HG03097 (cell line): ENCODE measurements around the gene GAK.

Experiments
- ATAC-seq: cut with Tn5 transposase; IDR thresholded peaks from one replicate; pipeline ENCODE4 v1.9.1; 2021; ENCODE audit not compliant: unreplicated experiment, low FRiP score

GAK gene

DNA sequence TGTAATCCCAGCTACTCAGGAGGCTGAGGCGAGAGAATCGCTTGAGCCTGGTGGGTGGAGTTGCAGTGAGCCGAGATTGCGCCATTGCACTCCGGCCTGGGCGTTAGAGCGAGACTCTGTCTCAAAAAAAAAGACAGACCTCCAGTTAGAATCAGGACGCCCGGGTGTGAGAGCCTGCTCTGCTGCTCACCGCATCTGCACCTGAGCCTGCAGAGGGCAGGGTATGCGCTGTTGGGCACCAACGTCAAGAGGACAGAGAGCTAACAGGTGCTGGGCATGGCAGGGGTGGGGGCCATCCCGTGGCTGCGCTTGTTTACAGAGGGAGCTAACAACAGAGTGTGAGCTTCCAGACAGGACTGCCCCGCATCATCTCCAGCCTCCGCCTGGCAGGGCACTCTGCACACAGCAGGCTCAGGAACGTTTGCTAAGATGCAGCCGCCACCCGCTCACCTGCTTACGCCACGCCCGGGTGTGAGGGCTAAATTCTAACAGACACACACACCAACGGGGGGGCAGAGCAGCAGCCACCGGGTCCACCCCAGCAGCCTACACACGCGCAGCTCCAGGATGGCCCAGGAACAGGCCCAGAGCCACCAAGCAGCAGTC lies 56.2 kb downstream of the GAK start:
- no peak for ATAC-seq

DNA sequence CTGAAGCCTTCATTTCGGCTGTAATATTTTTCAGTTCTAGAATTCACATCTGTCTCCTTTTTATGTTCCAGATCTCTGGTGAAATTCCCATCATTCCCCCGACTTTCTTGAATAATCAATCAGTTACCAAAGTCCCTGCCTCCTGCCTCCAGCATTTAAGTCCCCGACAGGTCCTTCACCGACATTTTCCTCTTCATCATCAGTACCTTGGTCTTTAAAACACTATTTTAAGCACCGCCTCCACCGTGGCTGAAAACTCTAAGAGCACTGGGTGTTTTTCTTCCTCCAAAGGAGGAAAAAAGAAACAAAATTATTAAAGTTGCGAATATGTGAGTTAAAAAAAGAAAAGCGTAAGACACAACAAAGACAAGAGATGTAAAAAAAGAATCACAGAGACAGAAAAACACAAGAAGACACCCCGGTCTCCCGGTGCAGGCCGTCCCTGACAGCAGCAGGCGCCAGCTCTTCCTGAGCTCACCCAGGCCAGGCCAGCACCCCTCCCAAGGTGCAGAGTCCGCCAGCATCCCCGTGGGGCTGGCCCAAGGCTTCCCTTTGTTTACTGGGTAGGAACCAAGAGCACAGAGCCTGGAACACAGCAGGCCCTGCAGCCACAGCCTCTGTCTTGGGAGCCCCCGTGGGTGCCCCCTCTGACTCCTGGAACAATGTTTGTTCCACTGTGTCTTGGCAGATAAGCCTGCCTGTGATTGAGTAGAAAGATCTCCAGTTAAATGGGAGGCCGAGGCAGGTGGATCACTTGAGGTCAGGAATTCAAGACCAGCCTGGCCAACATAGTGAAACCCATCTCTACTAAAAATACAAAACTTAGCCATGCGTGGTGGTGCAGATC lies 56.9 kb downstream of the GAK start:
- no peak for ATAC-seq

DNA sequence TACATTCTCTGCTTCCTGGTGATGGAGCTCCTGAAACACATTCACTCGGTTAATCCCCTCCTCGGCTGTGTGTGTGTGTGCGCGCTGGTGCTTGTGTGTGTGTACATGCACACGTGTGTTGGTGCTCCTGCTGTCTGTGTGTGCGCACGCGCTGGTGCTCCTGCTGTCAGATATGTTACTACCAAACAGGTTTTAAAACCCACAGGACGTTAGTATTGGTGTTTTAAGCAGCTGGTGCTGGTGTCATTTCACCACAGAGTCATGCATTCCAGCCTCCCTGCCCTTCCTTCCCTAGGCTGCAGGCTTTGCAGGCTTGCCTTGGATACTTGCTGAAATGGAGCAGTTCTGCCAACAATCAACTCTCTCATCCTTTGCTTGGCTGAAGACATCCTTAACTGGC lies 58.1 kb downstream of the GAK start:
- ATAC-seq, result no peak

DNA sequence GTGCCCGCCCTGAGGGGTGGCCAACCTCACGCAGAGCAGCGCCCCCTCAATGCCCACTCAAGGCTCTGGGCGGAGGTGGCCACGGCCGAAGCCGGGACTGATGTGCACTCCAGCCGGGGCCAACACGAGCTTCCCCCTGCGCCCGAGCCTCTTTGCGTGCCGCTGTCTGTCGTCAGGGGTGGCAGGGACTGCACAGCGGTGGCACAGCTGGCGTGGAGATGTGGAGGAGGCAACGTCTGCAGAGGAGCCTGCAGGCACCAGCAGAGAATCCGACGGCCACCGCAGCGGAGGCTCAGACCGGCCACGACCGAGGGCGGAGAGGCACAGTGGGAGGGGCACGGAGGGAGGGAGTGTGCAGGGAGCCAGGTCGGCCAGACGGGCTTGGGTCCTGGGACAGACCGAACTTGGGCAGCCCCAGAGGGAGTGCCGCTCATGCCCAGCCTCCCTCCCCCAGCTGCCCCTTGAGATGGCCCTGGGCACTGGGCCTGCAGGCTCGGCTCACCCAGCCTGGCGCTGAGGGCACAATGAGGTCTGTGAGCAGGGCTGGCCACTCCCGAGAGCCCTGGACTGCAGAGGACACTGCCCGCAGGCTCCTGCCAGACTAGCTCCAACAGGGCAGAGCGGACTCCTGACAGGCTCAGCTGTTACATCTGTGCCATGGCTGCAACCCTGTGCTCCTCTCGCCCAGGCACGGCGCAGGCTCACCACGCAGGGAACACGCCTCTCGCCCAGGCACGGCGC lies 59.7 kb downstream of the GAK start:
- no peak for ATAC-seq

DNA sequence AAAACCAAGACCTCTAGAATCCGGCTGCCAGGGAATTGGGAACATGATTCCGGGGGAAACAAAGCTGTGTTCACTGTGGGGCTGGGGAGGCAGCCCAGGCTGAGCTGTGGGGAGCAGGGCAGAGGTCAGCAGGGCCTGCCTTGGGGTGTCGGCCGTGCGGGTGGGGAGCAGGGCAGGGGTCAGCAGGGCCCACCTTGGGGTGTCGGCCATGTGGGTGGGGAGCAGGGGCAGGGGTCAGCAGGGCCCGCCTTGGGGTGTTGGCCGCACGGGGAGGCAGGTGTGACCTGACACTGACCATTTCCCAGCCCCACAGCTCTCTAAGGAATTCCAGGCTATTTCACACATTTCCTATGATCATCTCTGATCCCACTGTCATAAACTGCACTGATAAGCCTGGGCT lies 60.6 kb downstream of the GAK start:
- ATAC-seq, result no peak

DNA sequence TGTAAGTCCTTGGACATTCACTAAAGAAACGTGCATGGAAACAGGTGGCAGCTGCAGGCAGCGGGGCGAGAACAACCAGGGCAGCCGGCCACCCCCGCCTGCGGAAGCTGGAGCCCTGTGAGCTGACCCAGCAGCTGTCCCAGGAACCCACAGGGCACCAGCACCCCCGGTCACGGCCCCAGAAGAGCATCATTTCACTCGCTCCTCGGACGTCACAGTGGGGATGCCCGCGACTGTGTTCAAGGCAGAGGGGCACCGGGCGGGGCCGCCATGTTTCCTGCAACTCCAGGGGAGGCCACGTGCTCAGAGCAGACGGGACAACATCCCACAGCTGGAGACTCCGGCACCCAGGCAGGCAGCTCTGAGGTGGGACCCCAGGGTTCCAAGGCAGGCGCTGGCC lies 61.2 kb downstream of the GAK start:
- no peak for ATAC-seq

DNA sequence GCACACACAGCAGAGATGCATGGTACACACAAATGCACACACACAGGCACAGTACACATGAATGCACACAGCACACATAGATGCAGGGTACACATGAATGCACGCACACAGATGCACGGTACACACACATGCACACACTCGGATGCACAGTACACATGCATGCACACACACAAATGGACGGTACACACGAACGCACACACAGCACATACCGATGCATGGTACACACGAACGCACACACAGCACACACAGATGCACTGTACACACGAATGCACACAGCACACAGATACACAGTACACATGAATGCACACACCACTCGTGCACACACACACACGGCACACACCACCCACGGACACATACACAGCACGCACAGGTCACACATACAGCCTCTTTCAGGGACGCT lies 62.3 kb downstream of the GAK start:
- no peak for ATAC-seq

DNA sequence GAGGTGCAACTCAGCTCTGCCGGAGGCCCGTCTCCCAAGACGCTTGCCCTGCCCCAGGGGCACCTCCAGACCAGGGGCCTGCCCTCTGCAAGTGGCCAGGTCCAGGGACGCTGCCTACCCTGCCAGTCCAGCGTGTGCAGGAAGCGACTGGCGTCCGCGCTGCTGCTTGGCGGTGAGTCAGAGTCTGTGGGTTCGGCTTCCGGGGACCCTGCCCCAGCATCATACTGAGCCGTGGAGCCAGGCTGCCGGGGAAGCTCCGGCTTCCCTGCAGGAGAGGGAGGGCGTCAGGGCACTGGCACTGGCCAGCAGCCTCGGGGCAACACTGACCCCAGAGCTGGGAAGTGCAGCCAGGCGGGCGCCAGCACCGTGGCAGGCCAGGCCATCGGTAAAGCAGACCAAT lies 63.7 kb downstream of the GAK start:
- no peak for ATAC-seq

DNA sequence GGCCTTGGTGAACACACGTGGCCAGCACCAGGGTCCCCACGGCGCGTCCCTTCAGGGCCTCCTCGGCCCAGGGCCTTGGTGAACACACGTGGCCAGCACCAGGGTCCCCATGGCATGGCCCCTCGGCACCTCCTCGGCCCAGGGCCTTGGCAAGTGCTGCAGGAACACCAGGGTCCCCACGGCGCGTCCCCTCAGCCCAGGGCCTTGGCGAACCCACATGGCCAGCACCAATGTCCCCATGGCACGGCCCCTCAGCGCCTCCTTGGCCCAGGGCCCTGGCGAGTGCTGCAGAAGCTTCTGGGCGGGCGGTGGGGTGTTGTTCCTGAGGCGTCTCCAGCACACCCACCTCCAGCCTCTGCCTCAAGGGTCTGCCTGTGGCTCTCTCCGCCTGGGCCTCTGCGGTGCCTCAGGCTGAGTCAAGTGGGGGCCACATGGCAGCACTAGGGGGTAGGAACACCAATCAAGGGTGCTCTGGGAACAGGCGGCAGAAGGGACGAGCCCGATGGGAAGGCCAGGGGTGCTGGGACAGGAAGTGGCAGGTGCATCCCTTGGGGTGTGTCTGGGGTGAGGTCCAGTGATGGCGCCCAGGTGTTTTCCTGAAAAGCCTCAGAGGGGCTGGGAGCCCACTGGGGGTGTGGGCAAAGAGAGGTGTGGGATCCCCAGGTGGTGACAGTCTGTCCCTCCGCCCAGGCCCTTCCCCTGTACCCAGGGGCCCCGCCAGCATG lies 64.4 kb downstream of the GAK start:
- no peak for ATAC-seq

DNA sequence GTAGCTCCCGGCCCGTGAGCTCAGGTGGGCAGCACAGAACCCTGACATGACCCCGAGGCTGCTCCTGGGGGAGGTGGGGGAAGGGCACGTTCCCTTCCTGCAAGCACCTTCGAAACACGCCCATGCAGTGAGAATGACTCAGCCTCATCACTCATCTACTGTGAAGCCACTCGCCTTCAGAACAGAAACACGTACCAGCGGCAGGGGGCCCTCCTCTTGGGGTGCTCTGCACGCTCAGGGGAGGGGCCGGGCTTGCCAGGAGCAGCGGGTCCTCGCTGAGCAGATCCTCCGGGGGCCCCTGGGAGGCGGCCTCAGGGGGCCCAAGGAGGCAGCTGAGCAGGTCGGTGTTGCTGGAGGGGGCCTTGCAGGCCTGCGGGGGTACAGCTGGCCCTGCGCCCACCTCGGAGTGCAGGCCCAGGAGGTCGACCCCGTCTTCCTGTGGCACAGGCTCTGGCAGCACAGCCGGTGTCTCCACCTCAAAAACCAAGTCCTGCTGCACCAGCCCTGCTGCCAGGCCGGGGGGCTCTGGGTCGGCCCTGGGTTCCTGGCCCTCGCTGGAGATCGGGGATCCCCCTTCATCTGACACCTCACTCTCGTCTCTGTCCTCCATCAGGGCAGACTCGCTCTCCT lies 65.2 kb downstream of the GAK start:
- ATAC-seq, result no peak

DNA sequence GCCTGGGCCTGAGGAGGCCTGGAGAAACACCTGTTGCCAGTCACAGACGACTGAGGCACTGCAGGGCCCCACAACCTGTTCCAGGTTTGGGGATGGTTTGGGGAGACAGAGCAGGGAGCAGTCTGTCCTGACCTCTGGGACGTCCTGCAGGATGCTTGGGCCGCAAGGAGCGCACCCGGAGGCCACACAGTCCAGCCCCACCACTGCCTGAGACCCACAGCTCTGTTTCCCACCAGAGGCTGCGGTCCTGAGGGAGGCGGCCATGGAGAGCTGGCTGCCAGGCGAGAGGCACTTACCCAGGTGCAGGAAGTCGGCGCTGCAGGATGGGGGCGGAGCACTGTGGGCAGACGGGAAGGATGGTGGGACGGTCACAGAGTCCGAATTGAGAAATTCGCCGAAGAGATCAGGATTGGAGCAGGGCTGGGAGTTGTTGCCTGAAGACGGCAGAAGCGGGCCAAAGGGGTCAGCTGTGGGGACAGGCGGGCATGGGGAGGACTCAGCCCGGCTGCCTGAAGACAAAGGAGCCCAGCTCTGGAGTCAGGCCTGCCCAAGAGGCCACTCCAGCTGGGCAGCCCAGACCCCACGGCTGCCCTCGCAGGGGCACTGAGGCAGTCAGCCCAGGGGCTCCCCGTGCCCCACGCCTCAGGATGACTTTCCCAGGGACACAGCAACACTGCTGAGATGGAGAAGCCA lies 65.9 kb downstream of the GAK start:
- no peak for ATAC-seq

DNA sequence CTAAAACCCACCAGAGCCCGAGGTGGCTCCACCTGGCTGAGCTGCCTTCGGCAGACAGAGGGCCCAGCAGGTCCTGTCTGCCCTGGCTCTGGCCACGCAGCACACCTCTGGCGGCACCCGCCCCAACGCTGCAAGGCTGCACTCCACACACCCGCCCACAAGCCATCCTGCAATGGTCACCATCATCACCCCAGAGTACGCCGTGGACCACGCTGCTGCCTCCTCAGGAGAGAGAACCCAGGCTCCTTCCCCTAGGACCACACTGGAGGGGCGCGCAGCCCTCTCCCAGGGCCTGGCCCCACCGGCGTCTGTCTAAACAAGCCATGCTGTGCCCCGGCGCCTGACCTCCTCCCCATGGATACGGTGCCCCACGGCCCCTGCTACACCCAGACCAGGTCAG lies 66.5 kb downstream of the GAK start:
- no peak for ATAC-seq

DNA sequence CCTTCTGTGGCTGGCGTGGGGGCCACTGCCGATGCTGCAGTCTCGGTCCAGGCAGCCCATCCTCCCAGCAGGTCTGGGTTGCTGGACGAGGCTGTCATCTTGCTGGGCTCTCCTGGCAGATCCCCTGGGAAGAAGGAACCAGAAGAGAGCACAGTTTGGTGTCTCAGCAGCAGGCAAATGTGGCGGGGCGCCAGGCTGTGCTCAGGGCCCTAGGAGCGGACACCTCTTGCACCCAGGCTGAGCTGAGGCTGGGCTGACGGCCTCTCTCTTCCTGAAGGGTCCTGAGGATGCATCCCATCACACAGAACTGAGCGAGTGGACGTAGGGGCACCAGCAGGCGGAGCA lies 67.0 kb downstream of the GAK start:
- no peak for ATAC-seq

DNA sequence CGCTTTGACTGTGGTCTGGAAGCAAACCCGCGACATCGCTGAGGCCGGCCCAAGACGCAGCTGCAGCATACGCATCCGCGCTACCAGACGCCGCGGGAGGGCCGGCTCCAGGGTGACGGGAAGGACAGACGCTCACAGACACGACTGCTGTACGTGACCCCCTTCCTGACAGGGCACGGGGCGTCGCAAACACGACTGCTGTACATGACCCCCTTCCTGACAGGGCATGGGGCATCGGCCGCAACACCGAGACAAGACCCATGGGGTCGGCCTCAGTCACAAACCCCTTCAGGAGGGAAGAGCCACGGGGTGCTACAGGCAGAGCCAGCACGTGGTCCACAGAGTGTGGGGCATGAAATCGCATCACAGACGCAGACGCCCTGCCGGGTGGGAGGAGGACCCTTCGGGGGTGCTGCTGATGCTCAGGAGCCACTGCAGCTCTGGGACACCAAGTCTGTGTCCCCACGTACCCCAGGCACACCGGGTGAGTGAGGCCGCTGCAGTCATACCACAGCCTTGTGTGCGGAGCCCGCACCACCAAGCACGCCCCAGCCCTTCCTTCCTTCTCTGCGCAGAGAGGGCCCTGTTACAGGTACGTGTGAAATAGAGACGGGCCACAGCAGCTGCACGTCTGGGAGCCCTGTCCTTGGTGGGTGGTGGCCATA lies 67.5 kb downstream of the GAK start:
- ATAC-seq, result no peak

DNA sequence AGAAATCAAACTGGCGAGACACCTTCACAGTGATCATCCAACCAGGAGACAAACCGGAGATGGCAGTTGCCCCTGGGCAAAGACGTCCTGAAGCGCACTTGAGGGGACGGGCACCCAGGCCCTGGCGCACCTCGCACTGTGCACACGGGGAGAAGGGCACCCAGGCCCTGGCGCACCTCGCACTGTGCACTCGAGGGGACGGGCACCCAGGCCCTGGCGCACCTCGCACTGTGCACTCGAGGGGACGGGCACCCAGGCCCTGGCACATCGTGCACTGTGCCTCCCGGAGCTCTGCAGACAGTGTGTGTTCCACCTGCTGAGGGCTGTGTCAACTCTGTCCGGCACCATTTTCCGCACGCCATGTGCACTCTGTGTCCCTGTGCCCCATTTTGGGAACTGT lies 71.6 kb downstream of the GAK start:
- ATAC-seq, result no peak

DNA sequence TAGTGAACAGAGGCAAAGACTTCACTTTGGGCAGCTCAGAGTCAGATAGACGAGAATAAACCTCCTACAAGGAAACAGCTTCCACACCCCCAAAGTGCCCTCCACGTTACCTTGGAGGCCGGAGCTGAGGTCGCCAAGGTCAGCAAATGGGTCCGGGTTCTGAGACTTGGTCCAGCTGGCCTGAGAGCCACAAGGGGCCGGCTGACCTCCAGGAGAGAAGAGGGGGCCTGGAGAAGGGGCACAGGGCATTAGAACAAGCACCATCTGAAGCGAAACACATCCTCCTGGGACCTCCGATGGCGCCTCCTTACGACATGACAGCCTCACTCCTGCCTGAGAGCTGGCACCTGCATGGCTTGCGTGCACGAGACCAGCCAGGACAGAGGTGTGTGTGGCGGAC lies 72.6 kb downstream of the GAK start:
- no peak for ATAC-seq

DNA sequence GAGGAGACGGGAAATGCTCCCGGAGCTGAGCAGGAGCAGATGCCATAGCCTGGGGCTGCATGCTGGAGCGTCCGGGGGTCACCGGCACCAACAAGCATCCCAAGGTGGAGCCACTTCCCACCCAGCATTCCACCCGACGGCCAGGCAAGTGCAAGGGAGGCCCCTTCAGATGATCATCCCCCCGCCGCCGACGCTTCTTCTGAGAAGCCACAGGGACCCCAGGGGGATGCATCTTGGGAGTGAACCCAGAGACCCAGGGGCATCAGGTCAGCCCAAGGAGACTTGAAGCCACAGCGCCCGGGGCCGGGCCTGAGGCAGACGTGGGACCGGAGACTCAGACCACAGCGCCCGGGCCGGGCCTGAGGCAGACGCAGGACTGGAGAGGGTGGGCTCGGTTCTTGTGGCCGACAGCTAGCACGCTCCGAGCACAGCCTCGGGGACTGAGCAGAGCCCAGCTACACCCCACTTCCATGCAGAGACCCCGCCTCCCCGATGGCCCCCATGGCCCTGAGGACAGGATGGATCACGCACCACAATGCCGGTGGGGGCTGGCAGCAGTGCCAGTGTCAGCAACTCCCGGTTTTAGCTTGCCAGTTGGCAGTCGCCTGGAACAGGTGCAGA lies 73.2 kb downstream of the GAK start:
- no peak for ATAC-seq

DNA sequence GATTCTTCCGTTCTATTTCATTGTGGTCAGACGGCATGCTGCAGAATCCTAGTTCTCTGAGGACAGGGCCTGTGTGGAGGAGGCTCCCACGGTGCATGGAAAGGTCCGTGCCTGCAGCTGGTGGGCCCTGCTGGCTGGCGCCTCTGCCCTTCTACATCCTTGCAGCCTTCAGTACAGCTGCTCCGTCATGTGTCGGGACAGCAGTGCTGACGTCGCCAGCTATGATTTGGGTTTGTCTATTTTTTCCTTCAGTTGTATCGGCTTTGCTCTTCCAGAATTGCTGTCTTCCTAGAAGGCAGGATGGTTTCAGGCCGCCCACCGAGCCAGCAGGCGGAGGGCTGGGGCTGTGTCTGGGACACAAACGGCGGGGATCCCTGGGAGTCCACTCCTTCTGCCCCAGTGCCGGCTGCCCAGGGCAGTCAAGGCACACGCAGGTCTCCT lies 74.1 kb downstream of the GAK start:
- ATAC-seq, result no peak

DNA sequence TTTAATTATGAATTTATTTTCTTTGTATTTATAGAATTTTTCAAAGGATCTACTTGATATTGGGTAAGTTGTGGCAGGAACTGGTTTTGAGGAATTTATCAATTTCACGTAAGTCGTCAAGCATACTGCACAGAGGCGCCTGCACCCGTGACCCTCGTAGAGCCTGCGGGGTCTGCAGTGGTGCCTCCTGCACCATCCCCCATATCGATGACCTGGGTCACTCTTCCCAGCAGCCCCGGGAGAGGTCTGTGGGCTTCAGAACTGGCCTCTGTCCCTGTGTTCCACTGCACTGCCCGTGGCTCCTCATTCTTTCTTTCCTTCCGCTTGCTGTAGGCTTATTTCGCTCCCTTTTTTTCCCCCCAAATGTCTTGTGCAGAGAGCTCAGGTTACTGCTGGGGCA lies 74.7 kb downstream of the GAK start:
- ATAC-seq, result no peak
